ENCODE results near the gene LRMDA. TPM values are rescaled to one million over a fixed set of nuclear protein-coding genes. Genes with fewer than 3 reads are reported as not detected.

The LRMDA gene
- total RNA-seq, 6 experiments from 2014 or later: 0.32 TPM; not detected in 5

DNA sequence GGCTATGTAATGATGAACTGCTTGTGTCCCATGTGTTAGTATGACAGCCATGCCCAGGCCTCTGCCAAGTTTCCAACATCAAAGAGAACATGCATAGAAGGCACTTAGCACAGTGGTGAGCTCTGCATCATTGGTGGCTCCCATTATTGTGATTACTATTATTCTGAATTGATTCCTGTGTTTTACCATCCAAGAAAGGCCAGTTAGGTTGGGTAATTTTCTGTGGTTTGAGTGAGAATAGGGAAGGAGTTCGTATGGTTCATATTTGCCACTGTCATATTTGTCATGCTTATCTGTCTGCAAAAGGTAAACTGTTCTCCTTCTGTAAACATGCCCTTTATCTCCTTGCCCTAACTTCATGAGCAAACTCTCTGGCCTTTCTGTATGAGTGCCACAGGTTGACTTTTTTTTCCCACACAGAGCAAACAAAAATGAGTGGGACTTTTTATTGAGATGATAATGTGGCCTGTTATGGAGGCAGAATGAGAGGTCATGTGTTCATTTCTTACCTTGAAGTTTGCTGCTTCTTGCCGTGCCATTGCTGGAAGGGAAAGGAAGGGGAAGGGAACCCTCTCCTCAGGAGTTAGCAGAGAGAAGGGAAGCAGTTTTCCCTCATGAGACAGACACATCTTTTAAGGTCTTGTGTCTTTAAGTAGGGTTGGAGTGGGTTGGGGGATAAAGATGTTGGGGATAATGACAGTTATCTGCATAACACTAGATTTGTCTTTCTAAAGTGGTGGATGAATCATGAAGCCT, 301.9 kb downstream of the LRMDA start:
- TF ChIP-seq, protein P1, sequence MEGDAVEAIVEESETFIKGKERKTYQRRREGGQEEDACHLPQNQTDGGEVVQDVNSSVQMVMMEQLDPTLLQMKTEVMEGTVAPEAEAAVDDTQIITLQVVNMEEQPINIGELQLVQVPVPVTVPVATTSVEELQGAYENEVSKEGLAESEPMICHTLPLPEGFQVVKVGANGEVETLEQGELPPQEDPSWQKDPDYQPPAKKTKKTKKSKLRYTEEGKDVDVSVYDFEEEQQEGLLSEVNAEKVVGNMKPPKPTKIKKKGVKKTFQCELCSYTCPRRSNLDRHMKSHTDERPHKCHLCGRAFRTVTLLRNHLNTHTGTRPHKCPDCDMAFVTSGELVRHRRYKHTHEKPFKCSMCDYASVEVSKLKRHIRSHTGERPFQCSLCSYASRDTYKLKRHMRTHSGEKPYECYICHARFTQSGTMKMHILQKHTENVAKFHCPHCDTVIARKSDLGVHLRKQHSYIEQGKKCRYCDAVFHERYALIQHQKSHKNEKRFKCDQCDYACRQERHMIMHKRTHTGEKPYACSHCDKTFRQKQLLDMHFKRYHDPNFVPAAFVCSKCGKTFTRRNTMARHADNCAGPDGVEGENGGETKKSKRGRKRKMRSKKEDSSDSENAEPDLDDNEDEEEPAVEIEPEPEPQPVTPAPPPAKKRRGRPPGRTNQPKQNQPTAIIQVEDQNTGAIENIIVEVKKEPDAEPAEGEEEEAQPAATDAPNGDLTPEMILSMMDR (IDR thresholded peaks at IDR 0.05): no peak
- H3K9me3 Mint-ChIP-seq: no peaks in the 10 kb centered on the region
- H3K27ac Mint-ChIP-seq: no peak overlapping the region
- no peak overlapping the region for H3K4me3 Mint-ChIP-seq
- DNase-seq: no peak
- H3K27me3 Mint-ChIP-seq (ENCODE audit: insufficient read depth): peaks cover 2% of the 10 kb centered on the region
- no peaks in the 10 kb centered on the region for H3K4me1 Mint-ChIP-seq (ENCODE audit: low read depth)
- H3K36me3 Mint-ChIP-seq (ENCODE audit: low read depth): no peaks in the 10 kb centered on the region

DNA sequence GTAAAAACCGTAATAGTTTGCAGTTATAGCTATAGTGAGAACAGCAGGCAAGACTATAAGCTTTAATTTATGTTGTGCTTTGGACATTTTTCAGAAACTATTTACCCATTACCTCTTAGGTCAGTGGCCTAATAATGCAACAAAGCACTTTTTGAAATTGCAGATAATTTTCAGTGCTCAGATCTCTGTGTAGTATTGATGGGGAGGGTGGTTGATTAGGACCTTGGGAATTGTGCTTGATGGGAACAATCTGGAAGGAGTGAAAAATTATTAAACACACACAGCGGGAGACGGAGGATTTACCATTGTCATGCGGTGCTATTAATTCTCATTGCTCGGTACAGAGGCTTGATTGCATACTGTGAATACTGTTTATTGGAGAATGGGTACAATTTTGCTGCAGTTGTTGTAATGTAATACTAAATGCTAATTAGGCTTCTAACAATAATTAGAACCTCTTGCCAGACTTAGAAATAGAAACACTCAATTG, 304.8 kb downstream of the LRMDA start:
- no peak for DNase-seq
- peaks cover 2% of the 10 kb centered on the region; the same call in 1 of the 2 replicates for H3K27me3 Mint-ChIP-seq (ENCODE audit: insufficient read depth)
- no peak overlapping the region for H3K4me3 Mint-ChIP-seq
- no peaks in the 10 kb centered on the region for H3K4me1 Mint-ChIP-seq (ENCODE audit: low read depth)
- TF ChIP-seq, protein P1 (IDR thresholded peaks at IDR 0.05): no peak
- H3K27ac Mint-ChIP-seq: no peak overlapping the region
- H3K36me3 Mint-ChIP-seq (ENCODE audit: low read depth): no peaks in the 10 kb centered on the region
- no peaks in the 10 kb centered on the region for H3K9me3 Mint-ChIP-seq

DNA sequence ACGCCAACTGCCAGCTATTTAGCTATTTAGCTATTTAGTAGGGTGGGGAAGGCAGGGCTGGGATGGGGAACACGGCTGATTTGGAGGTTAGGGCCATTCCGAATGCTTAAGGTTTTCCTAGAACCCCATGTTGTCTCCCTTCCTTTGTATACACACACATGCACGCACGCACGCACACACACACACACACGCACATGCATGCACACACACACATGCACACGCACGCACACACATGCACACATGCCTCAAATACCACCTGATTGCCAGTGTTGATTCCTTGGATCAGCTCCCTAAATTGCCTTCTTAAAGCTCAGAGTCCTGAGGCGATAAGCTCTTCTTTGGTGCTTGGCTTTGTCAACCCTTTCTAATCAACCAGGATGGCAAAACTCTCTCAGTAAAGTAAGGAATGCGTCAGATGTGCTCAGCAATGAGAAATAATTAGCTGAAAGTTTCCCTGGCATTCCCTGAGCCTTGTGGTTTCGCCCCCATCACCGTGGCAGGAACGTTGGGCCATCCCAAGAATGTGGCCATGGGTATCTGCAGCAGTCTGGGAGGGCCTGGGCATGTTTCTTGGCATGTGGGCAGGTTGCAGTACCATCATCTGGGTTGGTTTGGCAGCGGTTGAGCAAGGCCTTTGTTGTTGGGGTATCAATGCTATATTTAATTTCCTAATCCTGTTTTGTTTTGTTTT, 305.6 kb downstream of the LRMDA start:
- H3K27ac Mint-ChIP-seq: no peak overlapping the region
- no peak for DNase-seq
- peaks cover 2% of the 10 kb centered on the region; the same call in 1 of the 2 replicates for H3K27me3 Mint-ChIP-seq (ENCODE audit: insufficient read depth)
- H3K4me1 Mint-ChIP-seq (ENCODE audit: low read depth): no peaks in the 10 kb centered on the region
- H3K36me3 Mint-ChIP-seq (ENCODE audit: low read depth): no peaks in the 10 kb centered on the region
- H3K9me3 Mint-ChIP-seq: no peaks in the 10 kb centered on the region
- TF ChIP-seq, protein P1 (IDR thresholded peaks at IDR 0.05): no peak
- H3K4me3 Mint-ChIP-seq: no peak overlapping the region

DNA sequence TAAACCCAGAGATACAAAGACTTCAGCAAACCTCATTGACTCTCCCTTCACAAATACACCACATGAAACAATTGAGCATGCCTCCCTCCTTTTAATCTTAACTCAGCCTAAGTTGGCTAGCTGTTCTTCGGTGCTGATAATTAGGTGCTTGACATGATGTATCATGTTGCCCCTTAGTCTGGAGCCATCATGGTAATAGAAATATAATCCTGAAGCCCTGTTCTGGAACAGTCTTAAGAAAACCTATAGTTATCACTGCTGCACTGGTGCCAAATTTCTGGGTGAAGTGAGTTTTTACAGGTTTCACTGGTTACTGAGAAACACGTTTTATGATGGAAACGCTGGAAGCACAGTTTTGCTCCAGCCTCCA, 306.1 kb downstream of the LRMDA start:
- H3K27me3 Mint-ChIP-seq (ENCODE audit: insufficient read depth): peaks cover 2% of the 10 kb centered on the region; the same call in 1 of the 2 replicates
- no peaks in the 10 kb centered on the region for H3K9me3 Mint-ChIP-seq
- H3K36me3 Mint-ChIP-seq (ENCODE audit: low read depth): no peaks in the 10 kb centered on the region
- H3K4me3 Mint-ChIP-seq: no peak overlapping the region
- no peak for DNase-seq
- no peaks in the 10 kb centered on the region for H3K4me1 Mint-ChIP-seq (ENCODE audit: low read depth)
- no peak overlapping the region for H3K27ac Mint-ChIP-seq
- TF ChIP-seq, protein P1 (IDR thresholded peaks at IDR 0.05): no peak

DNA sequence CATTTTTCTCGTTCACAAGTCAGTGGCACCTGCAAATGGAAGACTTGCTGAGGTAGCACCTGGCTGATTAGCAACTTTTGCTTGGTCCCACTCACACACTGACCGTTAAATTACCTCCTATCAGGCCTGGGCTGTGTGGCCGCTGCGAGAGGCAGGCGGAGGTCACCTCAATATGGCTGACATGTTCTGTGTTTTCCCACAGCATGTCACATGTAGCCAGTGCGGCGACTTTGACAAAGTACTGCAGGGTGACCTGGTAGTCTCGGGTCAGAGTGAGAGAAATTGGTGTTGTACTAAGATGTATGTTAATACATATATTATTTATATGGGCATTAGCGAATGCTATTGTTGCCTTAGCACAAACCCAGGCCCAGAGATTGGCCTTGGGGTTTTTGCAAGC, 307.5 kb downstream of the LRMDA start:
- Mint-ChIP-seq H3K4me3 (no peak overlapping the region), H3K4me1 (ENCODE audit: low read depth) (no peaks in the 10 kb centered on the region), H3K27me3 (ENCODE audit: insufficient read depth) (peaks cover 2% of the 10 kb centered on the region; the same call in 1 of the 2 replicates), H3K27ac (no peak overlapping the region), H3K9me3 (no peaks in the 10 kb centered on the region), H3K36me3 (ENCODE audit: low read depth) (no peaks in the 10 kb centered on the region)
- TF ChIP-seq, protein P1 (IDR thresholded peaks at IDR 0.05): no peak
- DNase-seq: no peak
